Measurements from ENCODE around the gene TMEM221.

- no peak for TF ChIP-seq JUN (IDR thresholded peaks at IDR 0.05; ENCODE audit: borderline replicate concordance, insufficient read depth, insufficient read length, low read depth)
- TF ChIP-seq POLR2AphosphoS5 (IDR thresholded peaks at IDR 0.05; ENCODE audit: insufficient read depth, low read depth, low read length) = no peak
- TF ChIP-seq, protein P1, sequence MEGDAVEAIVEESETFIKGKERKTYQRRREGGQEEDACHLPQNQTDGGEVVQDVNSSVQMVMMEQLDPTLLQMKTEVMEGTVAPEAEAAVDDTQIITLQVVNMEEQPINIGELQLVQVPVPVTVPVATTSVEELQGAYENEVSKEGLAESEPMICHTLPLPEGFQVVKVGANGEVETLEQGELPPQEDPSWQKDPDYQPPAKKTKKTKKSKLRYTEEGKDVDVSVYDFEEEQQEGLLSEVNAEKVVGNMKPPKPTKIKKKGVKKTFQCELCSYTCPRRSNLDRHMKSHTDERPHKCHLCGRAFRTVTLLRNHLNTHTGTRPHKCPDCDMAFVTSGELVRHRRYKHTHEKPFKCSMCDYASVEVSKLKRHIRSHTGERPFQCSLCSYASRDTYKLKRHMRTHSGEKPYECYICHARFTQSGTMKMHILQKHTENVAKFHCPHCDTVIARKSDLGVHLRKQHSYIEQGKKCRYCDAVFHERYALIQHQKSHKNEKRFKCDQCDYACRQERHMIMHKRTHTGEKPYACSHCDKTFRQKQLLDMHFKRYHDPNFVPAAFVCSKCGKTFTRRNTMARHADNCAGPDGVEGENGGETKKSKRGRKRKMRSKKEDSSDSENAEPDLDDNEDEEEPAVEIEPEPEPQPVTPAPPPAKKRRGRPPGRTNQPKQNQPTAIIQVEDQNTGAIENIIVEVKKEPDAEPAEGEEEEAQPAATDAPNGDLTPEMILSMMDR (IDR thresholded peaks at IDR 0.05; ENCODE audit: extremely low read depth in 1 of 2, insufficient read depth in 1 of 2, low read depth in 1 of 2, low read length in 2 of 2) = no peak
- no peak for TF ChIP-seq EZH2 (IDR thresholded peaks at IDR 0.05; ENCODE audit: borderline replicate concordance, low read depth, low read length, severe bottlenecking)
- TF ChIP-seq POLR2A (IDR thresholded peaks at IDR 0.05; ENCODE audit: low read depth, low read length) = no peak
Measured at GRCh38 chr19:17404015-17404414, 44.5 kb downstream of the TMEM221 start.

Measured in endothelial cell of umbilical vein (primary cell).